LNCaP clone FGC (cell line): ENCODE results near the gene WDFY1.

Source experiments
- DNase-seq: peaks from one replicate; pipeline ENCODE4 v3.0.0-alpha.2; 2011; ENCODE audit warnings: low read depth
- H3K4me3 ChIP-seq: 2 replicates; pipeline ENCODE4 v1.5.1; 2011; ENCODE audit warnings: mild to moderate bottlenecking, low read depth, low read length, control low read depth
- TF ChIP-seq, protein P1 (sequence below): IDR thresholded peaks from 2 replicates; pipeline ENCODE4 v1.5.1; 2012; ENCODE audit warnings: mild to moderate bottlenecking; ENCODE audit not compliant: control insufficient read depth, insufficient read depth; ENCODE audit errors: extremely low read depth

The WDFY1 gene

DNA sequence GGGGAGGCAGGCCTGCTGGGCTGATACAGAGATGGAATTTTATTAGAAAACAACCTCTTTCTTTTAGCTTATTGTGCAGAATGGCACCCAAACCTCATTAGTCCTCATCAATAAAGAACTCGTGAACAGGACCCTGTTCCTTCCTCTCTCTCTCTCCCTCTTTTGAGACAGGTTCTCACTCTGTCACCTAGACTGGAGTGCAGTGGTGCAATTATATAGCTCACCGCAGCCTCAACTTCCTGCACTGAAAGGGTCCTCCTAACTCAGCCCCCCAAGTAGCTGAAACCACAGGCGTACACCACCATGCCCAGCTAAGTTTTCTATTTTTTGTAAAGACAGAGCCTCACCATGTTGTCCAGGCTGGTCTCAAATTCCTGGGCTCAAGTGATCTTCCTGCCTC lies 86.1 kb downstream of the WDFY1 start:
- TF ChIP-seq, protein P1, sequence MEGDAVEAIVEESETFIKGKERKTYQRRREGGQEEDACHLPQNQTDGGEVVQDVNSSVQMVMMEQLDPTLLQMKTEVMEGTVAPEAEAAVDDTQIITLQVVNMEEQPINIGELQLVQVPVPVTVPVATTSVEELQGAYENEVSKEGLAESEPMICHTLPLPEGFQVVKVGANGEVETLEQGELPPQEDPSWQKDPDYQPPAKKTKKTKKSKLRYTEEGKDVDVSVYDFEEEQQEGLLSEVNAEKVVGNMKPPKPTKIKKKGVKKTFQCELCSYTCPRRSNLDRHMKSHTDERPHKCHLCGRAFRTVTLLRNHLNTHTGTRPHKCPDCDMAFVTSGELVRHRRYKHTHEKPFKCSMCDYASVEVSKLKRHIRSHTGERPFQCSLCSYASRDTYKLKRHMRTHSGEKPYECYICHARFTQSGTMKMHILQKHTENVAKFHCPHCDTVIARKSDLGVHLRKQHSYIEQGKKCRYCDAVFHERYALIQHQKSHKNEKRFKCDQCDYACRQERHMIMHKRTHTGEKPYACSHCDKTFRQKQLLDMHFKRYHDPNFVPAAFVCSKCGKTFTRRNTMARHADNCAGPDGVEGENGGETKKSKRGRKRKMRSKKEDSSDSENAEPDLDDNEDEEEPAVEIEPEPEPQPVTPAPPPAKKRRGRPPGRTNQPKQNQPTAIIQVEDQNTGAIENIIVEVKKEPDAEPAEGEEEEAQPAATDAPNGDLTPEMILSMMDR: no peak
- DNase-seq: no peak
- no peak overlapping the region for H3K4me3 ChIP-seq

DNA sequence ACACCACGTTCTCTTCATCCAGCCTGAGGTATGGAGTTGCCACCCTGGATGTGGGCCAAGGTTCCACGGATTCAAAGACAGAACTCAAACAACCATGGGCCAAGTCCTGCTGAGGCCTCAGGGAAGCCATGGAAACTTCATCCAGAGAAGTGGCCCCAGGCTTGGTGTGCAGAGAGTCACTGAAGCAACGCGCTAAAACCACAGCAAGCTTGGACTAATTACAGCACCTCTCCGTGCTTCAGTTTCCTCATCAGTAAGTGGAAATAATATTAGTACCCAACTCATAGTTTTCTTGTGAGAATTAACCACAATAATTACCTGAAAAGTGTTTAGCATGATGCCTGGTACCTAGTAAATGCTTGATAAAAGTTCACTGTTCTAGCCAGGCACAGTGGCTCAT lies 88.6 kb downstream of the WDFY1 start:
- no peak overlapping the region for H3K4me3 ChIP-seq
- DNase-seq: no peak
- TF ChIP-seq, protein P1: no peak

GRCh38 chr2:223856021-223856420 lies 89.1 kb downstream of the WDFY1 start:
- TF ChIP-seq, protein P1: no peak
- no peak for DNase-seq
- no peak overlapping the region for H3K4me3 ChIP-seq

DNA sequence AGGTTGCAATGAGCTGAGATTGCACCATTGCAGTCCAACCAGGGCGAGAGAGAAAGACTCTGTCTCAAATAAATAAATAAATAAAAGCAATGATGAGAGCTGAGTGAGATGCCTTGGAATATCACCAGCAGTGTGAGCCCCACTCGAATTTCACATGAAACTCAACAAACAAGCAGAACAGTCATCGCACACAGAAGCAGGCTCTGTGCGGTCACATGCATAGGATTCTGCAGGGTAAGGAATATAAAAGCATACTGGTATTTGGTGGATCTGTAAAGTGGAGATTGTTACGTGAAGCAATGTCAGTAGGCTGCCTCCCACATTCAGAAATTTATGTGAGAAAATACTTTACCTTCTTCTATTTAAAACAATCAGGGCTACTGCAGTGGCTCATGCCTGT lies 89.7 kb downstream of the WDFY1 start:
- no peak overlapping the region for H3K4me3 ChIP-seq
- DNase-seq: no peak
- TF ChIP-seq, protein P1: no peak

GRCh38 chr2:223854741-223855140 lies 90.4 kb downstream of the WDFY1 start:
- TF ChIP-seq, protein P1: no peak
- no peak overlapping the region for H3K4me3 ChIP-seq

GRCh38 chr2:223853425-223853837 lies 91.7 kb downstream of the WDFY1 start:
- DNase-seq: no peak
- TF ChIP-seq, protein P1: no peak
- no peak overlapping the region for H3K4me3 ChIP-seq

More at GRCh38 chr2:223854741-223855140, 90.4 kb downstream of the WDFY1 start:
- DNase-seq: no peak

- no peak overlapping the region for H3K4me3 ChIP-seq
- TF ChIP-seq, protein P1: no peak
- DNase-seq: no peak
These were observed 92.8 kb downstream of the WDFY1 start for GRCh38 chr2:223852281-223852795.
